ENCODE data around the gene DNAH2.

DNA sequence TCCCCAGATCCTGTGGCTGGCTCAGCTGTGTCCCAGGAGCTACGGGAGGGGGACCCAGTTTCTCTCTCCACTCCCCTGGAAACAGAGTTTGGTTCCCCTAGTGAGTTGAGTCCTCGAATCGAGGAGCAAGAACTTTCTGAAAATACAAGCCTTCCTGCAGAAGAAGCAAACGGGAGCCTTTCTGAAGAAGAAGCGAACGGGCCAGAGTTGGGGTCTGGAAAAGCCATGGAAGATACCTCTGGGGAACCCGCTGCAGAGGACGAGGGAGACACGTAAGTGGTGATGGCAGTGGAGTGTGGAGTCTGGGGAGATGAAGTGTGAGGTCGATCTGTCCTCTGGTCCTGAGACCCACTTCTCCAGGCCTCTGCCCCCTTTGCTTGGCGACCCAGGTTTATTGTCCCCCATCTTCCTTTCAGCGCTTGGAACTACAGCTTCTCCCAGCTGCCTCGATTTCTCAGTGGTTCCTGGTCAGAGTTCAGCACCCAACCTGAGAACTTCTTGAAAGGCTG lies 28.7 kb upstream of the DNAH2 start:
- TF ChIP-seq, protein P1, sequence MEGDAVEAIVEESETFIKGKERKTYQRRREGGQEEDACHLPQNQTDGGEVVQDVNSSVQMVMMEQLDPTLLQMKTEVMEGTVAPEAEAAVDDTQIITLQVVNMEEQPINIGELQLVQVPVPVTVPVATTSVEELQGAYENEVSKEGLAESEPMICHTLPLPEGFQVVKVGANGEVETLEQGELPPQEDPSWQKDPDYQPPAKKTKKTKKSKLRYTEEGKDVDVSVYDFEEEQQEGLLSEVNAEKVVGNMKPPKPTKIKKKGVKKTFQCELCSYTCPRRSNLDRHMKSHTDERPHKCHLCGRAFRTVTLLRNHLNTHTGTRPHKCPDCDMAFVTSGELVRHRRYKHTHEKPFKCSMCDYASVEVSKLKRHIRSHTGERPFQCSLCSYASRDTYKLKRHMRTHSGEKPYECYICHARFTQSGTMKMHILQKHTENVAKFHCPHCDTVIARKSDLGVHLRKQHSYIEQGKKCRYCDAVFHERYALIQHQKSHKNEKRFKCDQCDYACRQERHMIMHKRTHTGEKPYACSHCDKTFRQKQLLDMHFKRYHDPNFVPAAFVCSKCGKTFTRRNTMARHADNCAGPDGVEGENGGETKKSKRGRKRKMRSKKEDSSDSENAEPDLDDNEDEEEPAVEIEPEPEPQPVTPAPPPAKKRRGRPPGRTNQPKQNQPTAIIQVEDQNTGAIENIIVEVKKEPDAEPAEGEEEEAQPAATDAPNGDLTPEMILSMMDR (IDR thresholded peaks at IDR 0.05; ENCODE audit: insufficient read depth, low read length, poor library complexity, severe bottlenecking) = no peak
- TF ChIP-seq EZH2phosphoT487 (conservative IDR thresholded peaks at IDR 0.05; ENCODE audit: low read length) = no peak

All from SU-DHL-6 (cell line).